IMR-90 (cell line): Measurements from ENCODE around the gene C18orf32. TPM values are rescaled to one million over a fixed set of nuclear protein-coding genes. Genes with fewer than 3 reads are reported as not detected.

ENCODE experiments used
- ATAC-seq: fragments of 200-7000 bp; cut with Tn5 transposase; 2 replicates; pipeline ENCODE4 v1.9.1; 2020; ENCODE audit warnings: low read depth, mild to moderate bottlenecking, moderate library complexity
- BruUV-seq: library from RNA; stranded (reverse); fragments of 400-500 nt; replicated peaks from 2 replicates; lab custom pipeline; 2021; lab: Mats Ljungman, UMichigan
- CTCF ChIA-PET: fragments of 300-600 bp; formaldehyde crosslinking; extraction: SDS; loops from one replicate; lab custom pipeline; 2021; ENCODE audit warnings: antibody characterized with exemption; lab: Yijun Ruan, JAX
- POLR2A ChIA-PET: fragments of 300-600 bp; sonication (Branson Sonifier 250); formaldehyde crosslinking; loops from one replicate; lab custom pipeline; 2022; ENCODE audit warnings: antibody characterized with exemption; ENCODE audit not compliant: unreplicated experiment; lab: Charles Lee
- DNase-seq: peaks from one replicate; pipeline ENCODE4 v3.0.0; 2013
- H2AFZ ChIP-seq: replicated peaks from 2 replicates; pipeline ENCODE3; 2013; ENCODE audit warnings: low read length, mild to moderate bottlenecking; ENCODE audit not compliant: poor library complexity
- H2AK5ac ChIP-seq: 2 replicates; pipeline ENCODE4 v1.6.1; 2013; ENCODE audit warnings: low read depth, low read length, inconsistent platforms
- H2AK9ac ChIP-seq: replicated peaks from 2 replicates; pipeline ENCODE3; 2013; ENCODE audit warnings: mild to moderate bottlenecking, low read depth, low read length, moderate library complexity; ENCODE audit not compliant: poor library complexity
- H2BK120ac ChIP-seq: 2 replicates; pipeline ENCODE4 v1.6.1; 2013; ENCODE audit warnings: low read depth, low read length, inconsistent platforms
- H2BK15ac ChIP-seq: 3 replicates; pipeline ENCODE4 v1.6.1; 2013; ENCODE audit warnings: low read depth, low read length, inconsistent platforms
- H2BK20ac ChIP-seq: 2 replicates; pipeline ENCODE4 v1.6.1; 2013; ENCODE audit warnings: low read depth, mild to moderate bottlenecking, inconsistent platforms, low read length, moderate library complexity
- H2BK5ac ChIP-seq: 2 replicates; pipeline ENCODE4 v1.6.1; 2013; ENCODE audit warnings: mild to moderate bottlenecking, low read depth, low read length, inconsistent platforms; ENCODE audit not compliant: poor library complexity, severe bottlenecking
- H3K14ac ChIP-seq: replicated peaks from 2 replicates; pipeline ENCODE4 v1.6.1; 2013; ENCODE audit warnings: low read depth, low read length, inconsistent platforms
- H3K18ac ChIP-seq: 2 replicates; pipeline ENCODE4 v1.6.1; 2013; ENCODE audit warnings: low read depth, low read length, control low read depth
- H3K23ac ChIP-seq: 2 replicates; pipeline ENCODE4 v1.6.1; 2013; ENCODE audit warnings: low read depth, low read length, inconsistent platforms
- H3K27ac ChIP-seq: 2 replicates; pipeline ENCODE4 v1.5.1; 2013; ENCODE audit warnings: mild to moderate bottlenecking, control low read depth, low read length; ENCODE audit not compliant: insufficient read depth
- H3K27me3 ChIP-seq: 2 replicates; pipeline ENCODE4 v1.6.1; 2013; ENCODE audit warnings: low read length; ENCODE audit not compliant: control insufficient read depth, insufficient read depth
- H3K36me3 ChIP-seq: 2 replicates; pipeline ENCODE4 v1.6.1; 2013; ENCODE audit warnings: low read length, mixed read lengths; ENCODE audit not compliant: control insufficient read depth, insufficient read depth
- H3K4ac ChIP-seq: 2 replicates; pipeline ENCODE4 v1.6.1; 2013; ENCODE audit warnings: low read depth, low read length, inconsistent platforms
- H3K4me1 ChIP-seq: 2 replicates; pipeline ENCODE4 v1.6.1; 2013; ENCODE audit warnings: low read length, mixed read lengths; ENCODE audit not compliant: control insufficient read depth, insufficient read depth
- H3K4me2 ChIP-seq: 2 replicates; pipeline ENCODE4 v1.6.1; 2013; ENCODE audit warnings: low read depth, mild to moderate bottlenecking, control low read depth, low read length, moderate library complexity
- H3K4me3 ChIP-seq: 2 replicates; pipeline ENCODE4 v1.5.1; 2013; ENCODE audit warnings: low read depth, mild to moderate bottlenecking, control low read depth, low read length, moderate library complexity; ENCODE audit not compliant: insufficient read depth
- H3K56ac ChIP-seq: 2 replicates; pipeline ENCODE4 v1.6.1; 2013; ENCODE audit warnings: low read length, inconsistent platforms; ENCODE audit not compliant: insufficient read depth; ENCODE audit errors: extremely low read depth
- H3K79me1 ChIP-seq, 2 experiments: 2 replicates each; pipeline ENCODE4 v1.6.1; 2013; ENCODE audit warnings: low read length in 2 of 2, inconsistent platforms in 1 of 2, low read depth in 1 of 2
- H3K9ac ChIP-seq: 2 replicates; pipeline ENCODE4 v1.6.1; 2013; ENCODE audit warnings: low read depth, low read length, control low read depth
- H3K9me1 ChIP-seq: 2 replicates; pipeline ENCODE4 v1.6.1; 2013; ENCODE audit warnings: low read length, inconsistent platforms; ENCODE audit not compliant: insufficient read depth
- H3K9me3 ChIP-seq: 2 replicates; pipeline ENCODE4 v1.6.1; 2013; ENCODE audit warnings: low read length; ENCODE audit not compliant: control insufficient read depth, insufficient read depth
- H4K20me1 ChIP-seq: 2 replicates; pipeline ENCODE4 v1.6.1; 2013; ENCODE audit warnings: low read length, inconsistent platforms; ENCODE audit not compliant: insufficient read depth
- H4K5ac ChIP-seq: 2 replicates; pipeline ENCODE4 v1.6.1; 2013; ENCODE audit warnings: mild to moderate bottlenecking, low read depth, low read length, control low read depth
- H4K8ac ChIP-seq, 2 experiments: 2 replicates each; pipeline ENCODE4 v1.6.1; 2013; ENCODE audit warnings: low read depth in 2 of 2, low read length in 2 of 2, control low read depth in 1 of 2, inconsistent platforms in 1 of 2
- H4K91ac ChIP-seq: 2 replicates; pipeline ENCODE4 v1.6.1; 2013; ENCODE audit warnings: low read depth, low read length, inconsistent platforms; ENCODE audit not compliant: insufficient read depth
- BHLHE40 ChIP-seq: fragments of 150-350 bp; IDR thresholded peaks from 2 replicates; pipeline ENCODE4 v1.6.1; 2016; ENCODE audit warnings: mild to moderate bottlenecking, low read depth, low read length
- CEBPB ChIP-seq: IDR thresholded peaks from 2 replicates; pipeline ENCODE4 v1.6.1; 2012; ENCODE audit warnings: low read depth, low read length, improper control_type of control experiment
- CHD1 ChIP-seq: IDR thresholded peaks from 2 replicates; pipeline ENCODE4 v1.6.1; 2012; ENCODE audit warnings: low read depth, low read length, improper control_type of control experiment
- FOS ChIP-seq: fragments of 150-350 bp; IDR thresholded peaks from 2 replicates; pipeline ENCODE4 v1.6.1; 2016; ENCODE audit warnings: low read depth, low read length
- MAFK ChIP-seq: IDR thresholded peaks from 2 replicates; pipeline ENCODE4 v1.6.1; 2012; ENCODE audit warnings: low read depth, low read length, improper control_type of control experiment
- MAZ ChIP-seq: IDR thresholded peaks from 2 replicates; pipeline ENCODE4 v1.6.1; 2012; ENCODE audit warnings: low read depth, mild to moderate bottlenecking, low read length, improper control_type of control experiment, moderate library complexity, borderline replicate concordance
- MXI1 ChIP-seq: IDR thresholded peaks from 2 replicates; pipeline ENCODE4 v1.6.1; 2012; ENCODE audit warnings: low read depth, mild to moderate bottlenecking, low read length, moderate library complexity, borderline replicate concordance
- NFE2L2 ChIP-seq: fragments of 150-350 bp; IDR thresholded peaks from 2 replicates; pipeline ENCODE4 v1.6.1; 2016; ENCODE audit warnings: low read depth, mild to moderate bottlenecking, low read length
- POLR2A ChIP-seq: IDR thresholded peaks from 2 replicates; pipeline ENCODE4 v1.6.1; 2012; ENCODE audit warnings: mild to moderate bottlenecking, low read depth, low read length
- RAD21 ChIP-seq: IDR thresholded peaks from 2 replicates; pipeline ENCODE4 v1.6.1; 2012; ENCODE audit warnings: low read length, improper control_type of control experiment
- RCOR1 ChIP-seq: IDR thresholded peaks from 2 replicates; pipeline ENCODE4 v1.6.1; 2012; ENCODE audit warnings: mild to moderate bottlenecking, low read length, improper control_type of control experiment; ENCODE audit not compliant: insufficient replicate concordance
- RFX5 ChIP-seq: IDR thresholded peaks from 2 replicates; pipeline ENCODE4 v1.8.0; 2012; ENCODE audit warnings: low read depth, mild to moderate bottlenecking, low read length, moderate library complexity
- SMC3 ChIP-seq: fragments of 150-350 bp; IDR thresholded peaks from 2 replicates; pipeline ENCODE4 v1.6.1; 2016; ENCODE audit warnings: low read depth, mild to moderate bottlenecking, antibody characterized with exemption, low read length, moderate library complexity
- WGBS, 2 experiments: methylation state at CpG; one replicate each; pipeline versions ENCODE4 v1.1.5 to v1.1.7; 2013; ENCODE audit warnings: missing lambda C conversion rate in 2 of 2; ENCODE audit not compliant: insufficient read length in 1 of 2; ENCODE audit errors: extremely low coverage in 2 of 2; 5-methylcytosine and 5-hydroxymethylcytosine counted together
- dilution Hi-C: fragments of 300-500 bp; cut with HindIII; formaldehyde crosslinking; loops from one replicate; pipeline ENCODE4 v1.14.3; 2018; ENCODE audit warnings: low sequenced_read_pairs; ENCODE audit not compliant: unreplicated experiment
- in situ Hi-C: fragments of 300-500 bp; cut with MboI; formaldehyde crosslinking; loops from 3 replicates; pipeline ENCODE4 v1.14.3; 2019; ENCODE audit warnings: low sequenced_read_pairs, inconsistent platforms, mixed read lengths
- intact Hi-C: fragments of 100-400 bp; cut with micrococcal nuclease; formaldehyde crosslinking; loops from 2 replicates; pipeline ENCODE4 v1.10.0; 2022
- polyA plus RNA-seq, 3 experiments: library from polyadenylated mRNA; depleted of rRNA; stranded (reverse); fragments of >200 nt; gene quantifications; 2 replicates each; pipeline ENCODE4 v1.2.3, GENCODE V29; 2012; ENCODE audit warnings: low replicate concordance in 1 of 3
- total RNA-seq: library from RNA; depleted of rRNA; stranded (reverse); fragments of >200 nt; gene quantifications from 2 replicates; pipeline ENCODE4 v1.2.3, GENCODE V29; 2012
- TF ChIP-seq, protein P1 (sequence below): fragments of 150-350 bp; IDR thresholded peaks from 2 replicates; pipeline ENCODE4 v1.6.1; 2017; ENCODE audit warnings: mild to moderate bottlenecking, antibody characterized with exemption, low read length, low read depth
- TF ChIP-seq, protein P2 (sequence below): fragments of 150-350 bp; IDR thresholded peaks from 2 replicates; pipeline ENCODE4 v1.6.1; 2016; ENCODE audit warnings: low read depth, mild to moderate bottlenecking, low read length, moderate library complexity, borderline replicate concordance

The C18orf32 gene
- total and polyA plus RNA-seq, 2 of the 4 experiments (the other 2 are of a cell fraction), result 3.6 to 21.4 TPM

DNA sequence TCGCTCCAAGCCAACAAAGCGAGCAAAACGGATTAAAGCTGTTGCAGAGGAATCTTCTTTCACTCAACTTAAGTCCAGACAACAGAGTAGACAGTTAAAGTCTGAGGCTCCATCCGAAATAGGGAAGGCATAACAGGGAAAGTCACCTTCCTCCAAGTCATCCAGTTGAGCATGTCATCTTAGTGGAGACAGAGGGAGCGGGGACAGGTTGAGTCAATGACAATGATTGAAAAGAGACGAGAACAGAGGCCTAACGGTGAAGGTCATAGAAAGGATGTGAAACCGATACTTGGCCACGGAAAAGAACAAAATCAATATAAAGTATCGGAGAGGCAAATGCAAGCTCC, 455 bp downstream of the C18orf32 start:
- H4K91ac ChIP-seq, result peak overlapping the region; percentile 24
- H3K4me2 ChIP-seq, result peak overlapping the region; percentile 98
- no peak overlapping the region for H2BK20ac ChIP-seq
- H2AK5ac ChIP-seq, result peak overlapping the region; percentile 3
- peak overlapping the region; percentile 70 for H2BK5ac ChIP-seq
- H4K8ac ChIP-seq, result peak overlapping the region; percentile 57 to 65
- dilution Hi-C loops, result no loop called here
- H3K27me3 ChIP-seq, result no peaks in the 10 kb centered on the region
- TF ChIP-seq RFX5, result no peak
- TF ChIP-seq, protein P1, sequence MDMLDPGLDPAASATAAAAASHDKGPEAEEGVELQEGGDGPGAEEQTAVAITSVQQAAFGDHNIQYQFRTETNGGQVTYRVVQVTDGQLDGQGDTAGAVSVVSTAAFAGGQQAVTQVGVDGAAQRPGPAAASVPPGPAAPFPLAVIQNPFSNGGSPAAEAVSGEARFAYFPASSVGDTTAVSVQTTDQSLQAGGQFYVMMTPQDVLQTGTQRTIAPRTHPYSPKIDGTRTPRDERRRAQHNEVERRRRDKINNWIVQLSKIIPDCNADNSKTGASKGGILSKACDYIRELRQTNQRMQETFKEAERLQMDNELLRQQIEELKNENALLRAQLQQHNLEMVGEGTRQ, result no peak
- no peak for TF ChIP-seq RCOR1
- TF ChIP-seq CHD1, result no peak
- no peak for TF ChIP-seq SMC3
- TF ChIP-seq CEBPB, result no peak
- no peak for TF ChIP-seq NFE2L2
- no peak for TF ChIP-seq BHLHE40
- no peak for TF ChIP-seq MAFK
- no peak for TF ChIP-seq RAD21
- TF ChIP-seq, protein P2, sequence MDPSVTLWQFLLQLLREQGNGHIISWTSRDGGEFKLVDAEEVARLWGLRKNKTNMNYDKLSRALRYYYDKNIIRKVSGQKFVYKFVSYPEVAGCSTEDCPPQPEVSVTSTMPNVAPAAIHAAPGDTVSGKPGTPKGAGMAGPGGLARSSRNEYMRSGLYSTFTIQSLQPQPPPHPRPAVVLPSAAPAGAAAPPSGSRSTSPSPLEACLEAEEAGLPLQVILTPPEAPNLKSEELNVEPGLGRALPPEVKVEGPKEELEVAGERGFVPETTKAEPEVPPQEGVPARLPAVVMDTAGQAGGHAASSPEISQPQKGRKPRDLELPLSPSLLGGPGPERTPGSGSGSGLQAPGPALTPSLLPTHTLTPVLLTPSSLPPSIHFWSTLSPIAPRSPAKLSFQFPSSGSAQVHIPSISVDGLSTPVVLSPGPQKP, result no peak
- TF ChIP-seq MXI1, result no peak
- no peak for TF ChIP-seq FOS
- no peak for TF ChIP-seq POLR2A
- TF ChIP-seq MAZ, result no peak
- no peak overlapping the region; the same call in 1 of the 2 replicates for H2BK120ac ChIP-seq
- peak overlapping the region; percentile 64 for H3K56ac ChIP-seq
- 0% methylated on average over 5 of the region's 10 CpGs; no CpG with 5 or more reads in 1 of the 2 experiments for WGBS, 2 experiments
- peaks cover 28% of the 10 kb centered on the region for H4K20me1 ChIP-seq
- H3K4me3 ChIP-seq, result peak overlapping the region; percentile 71
- H3K79me1 ChIP-seq, result peaks cover 18 to 37% of the 10 kb centered on the region in 2 experiments; a peak in 3 of 4 replicates
- H2AFZ ChIP-seq, result peak overlapping the region; percentile 89
- H3K36me3 ChIP-seq, result peaks cover 21% of the 10 kb centered on the region
- BruUV-seq, result no TSS peak
- ChIA-PET POLR2A (interaction anchor here (0.5 to 0.6 kb wide), 4 partner anchors 12 to 863 kb away, joined by 4 to 5 read pairs (median 4); no protein-coding TSS in a partner anchor), CTCF (interaction anchor here (0.6 to 0.7 kb wide), 2 partner anchors 10 to 1564 kb away, joined by 3 to 5 read pairs; no protein-coding TSS in a partner anchor)
- H3K18ac ChIP-seq, result peak overlapping the region; percentile 22
- peak overlapping the region; percentile 58 for H3K4ac ChIP-seq
- ATAC-seq (peak; percentile 3), DNase-seq (no peak)
- intact Hi-C loops, result loop anchor here (2.0 kb wide), 1 partner anchor 238 kb away; no protein-coding TSS in a partner anchor
- peak overlapping the region; percentile 32 for H2AK9ac ChIP-seq
- no peaks in the 10 kb centered on the region for H3K9me3 ChIP-seq
- H3K14ac ChIP-seq, result peak overlapping the region; percentile 85
- H3K9me1 ChIP-seq, result no peaks in the 10 kb centered on the region
- no peak overlapping the region for H2BK15ac ChIP-seq
- peak overlapping the region; percentile 85 for H3K23ac ChIP-seq
- in situ Hi-C loops, result no loop called here
- H3K9ac ChIP-seq, result peak overlapping the region; percentile 95
- H3K4me1 ChIP-seq, result peaks cover 2% of the 10 kb centered on the region; the same call in 1 of the 2 replicates
- H4K5ac ChIP-seq, result peak overlapping the region; percentile 57
- peak overlapping the region; percentile 78 for H3K27ac ChIP-seq
